ENCODE results near the gene KCNAB1. TPM values are rescaled to one million over a fixed set of nuclear protein-coding genes. Genes with fewer than 3 reads are reported as not detected.

Gene KCNAB1
- total and polyA plus RNA-seq, 8 donors = 0.76 to 4.9 (median 3.2) TPM

GRCh38 chr3:156575641-156576040 lies 455.3 kb downstream of the KCNAB1 start:
- intact Hi-C loops (cut with DNase I) = no loop called here
- no peaks in the 10 kb centered on the region for H3K9me3 ChIP-seq
- WGBS, 2 donors = 90 to 96% methylated on average over 3 of the region's 3 CpGs
- no peaks in the 10 kb centered on the region for H3K4me1 ChIP-seq
- no peak for FAIRE-seq
- no peaks in the 10 kb centered on the region for H3K36me3 ChIP-seq
- no peak for DNase-seq
- H3K27ac ChIP-seq = no peak overlapping the region
- no peak for TF ChIP-seq CTCF (IDR thresholded peaks at IDR 0.05)
- H3K4me3 ChIP-seq = no peak overlapping the region
- no peaks in the 10 kb centered on the region for H3K27me3 ChIP-seq
- ATAC-seq = no peak

GRCh38 chr3:156576051-156576450 lies 455.7 kb downstream of the KCNAB1 start:
- no peak for FAIRE-seq
- intact Hi-C loops (cut with DNase I) = no loop called here
- no peak overlapping the region for H3K4me3 ChIP-seq
- TF ChIP-seq CTCF (IDR thresholded peaks at IDR 0.05) = no peak
- H3K4me1 ChIP-seq = no peaks in the 10 kb centered on the region
- no peak overlapping the region for H3K27ac ChIP-seq
- ATAC-seq = no peak
- no peak for DNase-seq
- no peaks in the 10 kb centered on the region for H3K9me3 ChIP-seq
- H3K36me3 ChIP-seq = no peaks in the 10 kb centered on the region
- WGBS, 2 donors = 72 to 83% methylated on average over 2 of the region's 2 CpGs
- no peaks in the 10 kb centered on the region for H3K27me3 ChIP-seq

GRCh38 chr3:156576651-156577348 lies 456.4 kb downstream of the KCNAB1 start:
- intact Hi-C loops (cut with DNase I) = no loop called here
- 84 to 85% methylated on average over 2 of the region's 2 CpGs for WGBS, 2 donors
- DNase-seq (no peak), ATAC-seq (peak in 2 of 4 donors; percentile 12 to 44), FAIRE-seq (no peak)
- Histone ChIP-seq H3K36me3 (no peaks in the 10 kb centered on the region), H3K9me3 (no peaks in the 10 kb centered on the region), H3K4me1 (no peaks in the 10 kb centered on the region), H3K4me3 (no peak overlapping the region), H3K27ac (no peak overlapping the region), H3K27me3 (no peaks in the 10 kb centered on the region)
- TF ChIP-seq CTCF (IDR thresholded peaks at IDR 0.05) = no peak

GRCh38 chr3:156577736-156578135 lies 457.4 kb downstream of the KCNAB1 start:
- no peaks in the 10 kb centered on the region for H3K36me3 ChIP-seq
- no peak for ATAC-seq

More at GRCh38 chr3:156577736-156578135, 457.4 kb downstream of the KCNAB1 start:
- no peak for FAIRE-seq
- Histone ChIP-seq H3K27me3 (no peaks in the 10 kb centered on the region), H3K27ac (no peak overlapping the region), H3K4me1 (no peaks in the 10 kb centered on the region), H3K4me3 (no peak overlapping the region), H3K9me3 (no peaks in the 10 kb centered on the region)
- TF ChIP-seq CTCF (IDR thresholded peaks at IDR 0.05) = no peak
- no peak for DNase-seq
- intact Hi-C loops (cut with DNase I) = no loop called here

Data from pancreas (tissue), 10 donors.